KMS-11 (cell line): Measurements from ENCODE around the gene AGPS.
"Not testable (repeated sequence)": the region's sequence is repeated elsewhere in the genome, so short reads cannot be mapped to it uniquely, and the experiment has no call there.

Experiments
- H2AFZ ChIP-seq: fragments of 200-600 bp; sonication (generic); 2 replicates; pipeline ENCODE4 v1.6.1; 2016; ENCODE audit warnings: antibody characterized with exemption, mixed run types, low read depth
- H3K27ac ChIP-seq: fragments of 200-600 bp; sonication (generic); 2 replicates; pipeline ENCODE4 v1.6.1; 2016; ENCODE audit warnings: mild to moderate bottlenecking, mixed run types
- H3K27me3 ChIP-seq: fragments of 200-600 bp; sonication (generic); 2 replicates; pipeline ENCODE4 v1.6.1; 2017; ENCODE audit warnings: mild to moderate bottlenecking, low read depth, mixed run types, moderate library complexity; ENCODE audit not compliant: insufficient read depth
- H3K36me3 ChIP-seq: fragments of 200-600 bp; sonication (generic); 2 replicates; pipeline ENCODE4 v1.6.1; 2017; ENCODE audit warnings: mild to moderate bottlenecking, mixed run types; ENCODE audit not compliant: insufficient read depth
- H3K4me1 ChIP-seq: fragments of 200-600 bp; sonication (generic); 2 replicates; pipeline ENCODE4 v1.6.1; 2016; ENCODE audit warnings: mild to moderate bottlenecking, low read depth, mixed run types; ENCODE audit not compliant: poor library complexity, severe bottlenecking
- H3K4me2 ChIP-seq: fragments of 200-600 bp; sonication (generic); 2 replicates; pipeline ENCODE4 v1.7.0; 2016; ENCODE audit warnings: mild to moderate bottlenecking, mixed run types
- H3K4me3 ChIP-seq: fragments of 200-600 bp; sonication (generic); IDR thresholded peaks from 2 replicates; pipeline ENCODE4 v1.6.1; 2017; ENCODE audit warnings: low read depth, low read length, mixed read lengths; ENCODE audit not compliant: insufficient read depth
- H3K79me2 ChIP-seq: fragments of 200-600 bp; sonication (generic); 2 replicates; pipeline ENCODE4 v1.6.1; 2016; ENCODE audit warnings: low read depth, mixed run types; ENCODE audit not compliant: insufficient read depth
- H3K9ac ChIP-seq: fragments of 200-600 bp; sonication (generic); 2 replicates; pipeline ENCODE4 v1.6.1; 2016; ENCODE audit warnings: mild to moderate bottlenecking, mixed run types
- H4K20me1 ChIP-seq: fragments of 200-600 bp; sonication (generic); 2 replicates; pipeline ENCODE4 v1.6.1; 2016; ENCODE audit warnings: mild to moderate bottlenecking, mixed run types; ENCODE audit not compliant: insufficient read depth
- TF ChIP-seq, protein P1 (sequence below): fragments of 200-600 bp; sonication (generic); conservative IDR thresholded peaks from 2 replicates; pipeline ENCODE4 v1.6.1; 2017; ENCODE audit warnings: low read depth, mild to moderate bottlenecking, antibody characterized with exemption, low read length, moderate library complexity, mixed read lengths

Gene AGPS

GRCh38 chr2:177427316-177427715 lies 34.7 kb downstream of the AGPS start:
- TF ChIP-seq, protein P1, sequence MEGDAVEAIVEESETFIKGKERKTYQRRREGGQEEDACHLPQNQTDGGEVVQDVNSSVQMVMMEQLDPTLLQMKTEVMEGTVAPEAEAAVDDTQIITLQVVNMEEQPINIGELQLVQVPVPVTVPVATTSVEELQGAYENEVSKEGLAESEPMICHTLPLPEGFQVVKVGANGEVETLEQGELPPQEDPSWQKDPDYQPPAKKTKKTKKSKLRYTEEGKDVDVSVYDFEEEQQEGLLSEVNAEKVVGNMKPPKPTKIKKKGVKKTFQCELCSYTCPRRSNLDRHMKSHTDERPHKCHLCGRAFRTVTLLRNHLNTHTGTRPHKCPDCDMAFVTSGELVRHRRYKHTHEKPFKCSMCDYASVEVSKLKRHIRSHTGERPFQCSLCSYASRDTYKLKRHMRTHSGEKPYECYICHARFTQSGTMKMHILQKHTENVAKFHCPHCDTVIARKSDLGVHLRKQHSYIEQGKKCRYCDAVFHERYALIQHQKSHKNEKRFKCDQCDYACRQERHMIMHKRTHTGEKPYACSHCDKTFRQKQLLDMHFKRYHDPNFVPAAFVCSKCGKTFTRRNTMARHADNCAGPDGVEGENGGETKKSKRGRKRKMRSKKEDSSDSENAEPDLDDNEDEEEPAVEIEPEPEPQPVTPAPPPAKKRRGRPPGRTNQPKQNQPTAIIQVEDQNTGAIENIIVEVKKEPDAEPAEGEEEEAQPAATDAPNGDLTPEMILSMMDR = no peak
- Histone ChIP-seq H3K4me2 (no peak overlapping the region), H3K36me3 (no peaks in the 10 kb centered on the region), H3K9ac (no peak overlapping the region), H3K79me2 (peaks cover 46% of the 10 kb centered on the region; the same call in 1 of the 2 replicates), H4K20me1 (no peaks in the 10 kb centered on the region), H3K27ac (no peak overlapping the region), H3K4me1 (peaks cover 1% of the 10 kb centered on the region), H3K4me3 (no peak overlapping the region), H2AFZ (no peak overlapping the region), H3K27me3 (no peaks in the 10 kb centered on the region)

- H3K9ac ChIP-seq, H3K27ac ChIP-seq, H3K4me2 ChIP-seq, H3K4me1 ChIP-seq, H3K4me3 ChIP-seq, H4K20me1 ChIP-seq, H2AFZ ChIP-seq, H3K27me3 ChIP-seq, H3K36me3 ChIP-seq: not testable (repeated sequence)
- H3K79me2 ChIP-seq = peaks cover 46% of the 10 kb centered on the region; the same call in 1 of the 2 replicates
Measured at GRCh38 chr2:177427936-177428335, 35.4 kb downstream of the AGPS start.

GRCh38 chr2:177429688-177430325 lies 37.2 kb downstream of the AGPS start:
- H3K9ac ChIP-seq = no peak overlapping the region
- no peaks in the 10 kb centered on the region for H3K27me3 ChIP-seq
- no peaks in the 10 kb centered on the region for H4K20me1 ChIP-seq
- H3K79me2 ChIP-seq = peaks cover 52% of the 10 kb centered on the region; the same call in 1 of the 2 replicates
- no peak overlapping the region for H3K4me2 ChIP-seq
- no peak overlapping the region for H3K4me3 ChIP-seq
- no peak overlapping the region for H3K27ac ChIP-seq
- TF ChIP-seq, protein P1 = no peak
- H3K4me1 ChIP-seq = peaks cover 12% of the 10 kb centered on the region
- H2AFZ ChIP-seq = no peak overlapping the region
- H3K36me3 ChIP-seq = no peaks in the 10 kb centered on the region

DNA sequence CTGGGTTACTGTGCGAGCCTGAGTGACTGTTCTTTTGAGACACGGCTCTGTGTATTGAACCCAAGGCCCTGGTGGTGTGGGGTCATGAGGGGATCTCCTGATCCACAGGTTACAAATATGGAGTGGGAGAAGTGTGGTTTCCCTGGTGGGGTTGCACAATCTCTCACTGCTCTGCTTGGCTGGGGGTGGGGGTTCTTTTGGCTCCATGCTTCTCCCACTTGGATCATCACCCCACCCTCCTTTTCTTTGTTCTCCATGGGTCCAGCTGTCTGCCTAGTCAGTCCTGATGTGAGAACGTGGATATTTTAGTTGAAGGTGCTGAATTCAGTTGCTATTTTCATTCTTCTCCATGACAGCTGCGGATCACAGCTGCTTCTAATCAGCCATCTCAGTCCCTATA lies 37.8 kb downstream of the AGPS start:
- Histone ChIP-seq H3K79me2 (peaks cover 49% of the 10 kb centered on the region; the same call in 1 of the 2 replicates), H4K20me1 (no peaks in the 10 kb centered on the region), H3K9ac (no peak overlapping the region), H3K4me3 (no peak overlapping the region), H3K4me1 (peaks cover 12% of the 10 kb centered on the region), H2AFZ (no peak overlapping the region), H3K36me3 (no peaks in the 10 kb centered on the region), H3K4me2 (no peak overlapping the region), H3K27ac (no peak overlapping the region), H3K27me3 (no peaks in the 10 kb centered on the region)
- TF ChIP-seq, protein P1 = no peak

DNA sequence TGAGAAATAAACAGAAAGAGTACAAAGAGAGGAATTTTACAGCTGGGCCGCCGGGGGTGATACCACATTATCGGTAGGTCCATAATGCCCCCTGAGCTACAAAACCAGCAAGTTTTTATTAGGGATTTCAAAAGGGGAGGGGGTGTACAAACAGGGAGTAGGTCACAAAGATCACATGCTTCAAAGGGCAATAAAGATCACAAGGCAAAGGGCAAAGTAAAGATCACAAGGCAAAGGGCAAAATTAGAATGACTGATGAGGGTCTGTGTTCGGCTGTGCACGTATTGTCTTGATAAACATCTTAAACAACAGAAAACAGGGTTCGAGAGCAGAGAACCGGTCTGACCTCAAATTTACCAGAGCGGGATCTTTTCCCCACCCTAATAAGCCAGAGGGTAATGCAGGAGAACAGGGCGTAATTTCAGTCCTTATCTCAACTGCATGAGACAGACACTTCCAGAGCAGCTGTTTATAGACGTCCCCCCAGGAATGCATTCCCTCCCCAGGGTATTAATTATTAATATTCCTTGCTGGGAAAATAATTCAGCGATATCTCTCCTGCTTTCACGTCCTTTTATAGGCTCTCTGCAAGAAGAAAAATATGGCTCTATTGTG lies 38.6 kb downstream of the AGPS start:
- H4K20me1 ChIP-seq, H3K9ac ChIP-seq, H2AFZ ChIP-seq, H3K36me3 ChIP-seq, H3K4me2 ChIP-seq, H3K27ac ChIP-seq, H3K4me3 ChIP-seq, H3K27me3 ChIP-seq: not testable (repeated sequence)
- H3K79me2 ChIP-seq = peaks cover 49% of the 10 kb centered on the region; the same call in 1 of the 2 replicates
- H3K4me1 ChIP-seq = peaks cover 12% of the 10 kb centered on the region
